ENCODE measurements around the gene EML1.

Gene EML1

DNA sequence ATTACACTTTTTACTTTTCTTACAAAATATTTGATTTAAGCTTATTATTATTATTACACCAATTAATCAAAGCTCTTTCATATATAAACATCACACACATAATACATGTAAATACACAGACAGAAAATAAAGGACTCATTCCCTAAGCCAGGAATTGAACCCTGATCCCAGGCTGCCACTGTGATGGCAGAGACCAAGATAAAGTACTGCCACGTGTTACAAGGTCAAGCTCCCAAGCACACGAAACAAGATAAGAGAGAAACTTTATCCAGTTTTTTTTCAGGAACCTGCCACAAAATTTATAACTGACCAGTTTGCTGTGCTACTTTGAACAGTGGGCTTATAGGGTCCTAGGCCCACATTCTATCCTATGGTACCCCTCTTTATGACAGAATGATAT lies 111.3 kb downstream of the EML1 start:
- TF ChIP-seq, protein P1, sequence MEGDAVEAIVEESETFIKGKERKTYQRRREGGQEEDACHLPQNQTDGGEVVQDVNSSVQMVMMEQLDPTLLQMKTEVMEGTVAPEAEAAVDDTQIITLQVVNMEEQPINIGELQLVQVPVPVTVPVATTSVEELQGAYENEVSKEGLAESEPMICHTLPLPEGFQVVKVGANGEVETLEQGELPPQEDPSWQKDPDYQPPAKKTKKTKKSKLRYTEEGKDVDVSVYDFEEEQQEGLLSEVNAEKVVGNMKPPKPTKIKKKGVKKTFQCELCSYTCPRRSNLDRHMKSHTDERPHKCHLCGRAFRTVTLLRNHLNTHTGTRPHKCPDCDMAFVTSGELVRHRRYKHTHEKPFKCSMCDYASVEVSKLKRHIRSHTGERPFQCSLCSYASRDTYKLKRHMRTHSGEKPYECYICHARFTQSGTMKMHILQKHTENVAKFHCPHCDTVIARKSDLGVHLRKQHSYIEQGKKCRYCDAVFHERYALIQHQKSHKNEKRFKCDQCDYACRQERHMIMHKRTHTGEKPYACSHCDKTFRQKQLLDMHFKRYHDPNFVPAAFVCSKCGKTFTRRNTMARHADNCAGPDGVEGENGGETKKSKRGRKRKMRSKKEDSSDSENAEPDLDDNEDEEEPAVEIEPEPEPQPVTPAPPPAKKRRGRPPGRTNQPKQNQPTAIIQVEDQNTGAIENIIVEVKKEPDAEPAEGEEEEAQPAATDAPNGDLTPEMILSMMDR (IDR thresholded peaks at IDR 0.05): no peak
- DNase-seq: no peak
- no peak overlapping the region for H3K4me3 ChIP-seq
- no peaks in the 10 kb centered on the region for H3K9me3 ChIP-seq
- no peaks in the 10 kb centered on the region for H3K27me3 ChIP-seq
- H3K27ac ChIP-seq: no peak overlapping the region
- H3K4me1 ChIP-seq: no peaks in the 10 kb centered on the region
- intact Hi-C loops (cut with DNase I; ENCODE audit: low total_unique reads): no loop called here
- peaks cover 19 to 41% (median 35%) of the 10 kb centered on the region in 3 donors for H3K36me3 ChIP-seq

DNA sequence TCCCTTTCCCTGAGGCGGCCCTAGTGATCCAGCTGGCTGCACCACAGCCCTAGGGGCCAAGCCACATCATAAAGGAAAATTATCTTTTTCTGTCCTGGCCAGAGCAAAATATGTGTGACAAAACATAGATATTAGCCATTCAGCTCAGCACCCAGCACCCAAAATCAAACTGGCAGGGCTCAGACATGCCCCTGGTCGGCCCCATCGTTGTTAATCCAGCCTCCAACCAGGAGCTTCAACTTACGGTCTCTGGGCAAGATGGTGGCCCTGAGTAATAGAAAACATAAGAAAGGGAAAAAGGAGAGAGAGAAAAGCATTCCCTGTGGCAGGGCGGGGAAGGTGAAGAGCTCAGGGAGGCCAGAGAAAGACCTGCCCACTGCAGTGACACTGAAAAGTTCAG lies 111.9 kb downstream of the EML1 start:
- Histone ChIP-seq H3K4me1 (no peaks in the 10 kb centered on the region), H3K9me3 (no peaks in the 10 kb centered on the region), H3K27ac (no peak overlapping the region), H3K36me3 (peaks cover 19 to 47% (median 38%) of the 10 kb centered on the region in 3 donors), H3K4me3 (no peak overlapping the region), H3K27me3 (no peaks in the 10 kb centered on the region)
- no peak for DNase-seq
- TF ChIP-seq, protein P1 (IDR thresholded peaks at IDR 0.05): no peak
- intact Hi-C loops (cut with DNase I; ENCODE audit: low total_unique reads): no loop called here

DNA sequence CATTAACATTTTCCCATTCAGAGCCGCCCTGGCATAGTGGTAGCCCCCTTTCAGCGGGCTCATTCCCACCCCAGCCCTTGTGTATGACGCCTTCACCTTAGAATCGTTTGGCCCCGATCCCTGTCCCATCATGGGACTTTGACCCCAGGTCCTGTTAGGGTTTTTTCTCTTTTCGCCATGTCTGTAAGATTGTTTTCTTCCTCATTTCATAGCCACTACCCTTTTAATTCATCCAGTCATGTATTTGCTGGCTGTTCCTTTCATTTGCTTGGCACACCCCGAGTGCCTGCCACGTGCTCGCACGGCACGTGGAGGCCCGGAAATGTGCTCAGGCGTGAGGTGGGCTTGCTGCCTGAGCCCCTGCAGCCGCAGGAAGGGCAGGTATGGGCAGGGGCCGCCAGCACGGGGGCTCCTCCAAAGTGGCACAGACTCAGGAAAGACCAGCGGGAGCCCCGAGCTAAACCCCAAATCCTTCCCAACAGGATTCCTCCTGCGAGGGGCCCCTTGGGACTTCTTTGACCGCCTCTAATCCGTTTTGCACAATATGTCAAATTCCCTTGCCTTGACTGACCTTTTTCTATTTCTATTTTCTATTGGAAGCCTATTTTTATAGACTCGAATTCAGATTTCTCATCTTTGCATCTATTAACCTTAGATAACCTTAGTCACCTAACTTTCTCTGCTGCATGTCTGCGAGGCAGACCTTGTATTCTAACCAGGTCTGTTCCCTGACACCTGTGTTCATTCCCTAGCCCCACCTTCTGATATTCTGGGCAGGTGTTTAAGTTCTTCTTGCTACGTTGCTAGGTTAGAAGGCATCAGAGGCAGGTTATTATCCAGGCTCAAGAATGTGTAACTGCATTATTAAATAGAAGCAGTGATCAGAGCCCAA lies 114.8 kb downstream of the EML1 start:
- Histone ChIP-seq H3K4me1 (no peaks in the 10 kb centered on the region), H3K36me3 (peaks cover 12 to 35% (median 26%) of the 10 kb centered on the region in 3 donors), H3K4me3 (no peak overlapping the region), H3K9me3 (no peaks in the 10 kb centered on the region), H3K27me3 (no peaks in the 10 kb centered on the region), H3K27ac (no peak overlapping the region)
- intact Hi-C loops (cut with DNase I; ENCODE audit: low total_unique reads): no loop called here
- TF ChIP-seq, protein P1 (IDR thresholded peaks at IDR 0.05): no peak
- DNase-seq: no peak

DNA sequence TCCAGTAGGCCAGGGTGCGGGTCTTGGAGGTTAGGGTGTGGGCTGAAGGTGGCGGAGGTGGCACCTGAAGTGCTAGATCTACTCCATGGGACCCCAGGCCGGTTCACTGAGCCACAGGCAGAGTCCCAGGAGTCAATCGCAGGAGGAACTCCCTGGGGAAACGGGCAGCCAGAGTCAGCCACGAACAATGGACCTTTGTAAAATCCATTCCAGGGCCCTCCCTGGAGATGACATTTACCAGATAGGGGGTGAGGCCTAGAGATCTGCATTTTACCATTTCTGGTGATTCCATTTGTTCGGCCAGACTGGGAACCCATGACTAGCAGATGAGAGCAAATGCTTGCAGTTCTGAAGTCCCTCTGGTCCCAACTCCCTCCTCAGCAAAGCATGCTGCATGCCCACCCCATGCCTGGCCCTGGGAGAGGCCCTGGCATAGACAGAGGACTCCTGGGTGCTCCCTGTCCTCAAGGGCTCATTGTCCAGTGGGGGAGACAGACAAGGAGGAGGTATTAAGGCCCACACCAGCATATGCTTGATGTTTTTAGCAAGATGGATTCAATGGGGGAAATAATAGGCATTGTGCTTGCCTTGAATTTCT lies 115.5 kb downstream of the EML1 start:
- intact Hi-C loops (cut with DNase I; ENCODE audit: low total_unique reads): no loop called here
- Histone ChIP-seq H3K4me3 (no peak overlapping the region), H3K9me3 (no peaks in the 10 kb centered on the region), H3K36me3 (peaks cover 10 to 37% (median 29%) of the 10 kb centered on the region in 3 donors), H3K27me3 (no peaks in the 10 kb centered on the region), H3K27ac (no peak overlapping the region), H3K4me1 (no peaks in the 10 kb centered on the region)
- TF ChIP-seq, protein P1 (IDR thresholded peaks at IDR 0.05): no peak
- DNase-seq: no peak

DNA sequence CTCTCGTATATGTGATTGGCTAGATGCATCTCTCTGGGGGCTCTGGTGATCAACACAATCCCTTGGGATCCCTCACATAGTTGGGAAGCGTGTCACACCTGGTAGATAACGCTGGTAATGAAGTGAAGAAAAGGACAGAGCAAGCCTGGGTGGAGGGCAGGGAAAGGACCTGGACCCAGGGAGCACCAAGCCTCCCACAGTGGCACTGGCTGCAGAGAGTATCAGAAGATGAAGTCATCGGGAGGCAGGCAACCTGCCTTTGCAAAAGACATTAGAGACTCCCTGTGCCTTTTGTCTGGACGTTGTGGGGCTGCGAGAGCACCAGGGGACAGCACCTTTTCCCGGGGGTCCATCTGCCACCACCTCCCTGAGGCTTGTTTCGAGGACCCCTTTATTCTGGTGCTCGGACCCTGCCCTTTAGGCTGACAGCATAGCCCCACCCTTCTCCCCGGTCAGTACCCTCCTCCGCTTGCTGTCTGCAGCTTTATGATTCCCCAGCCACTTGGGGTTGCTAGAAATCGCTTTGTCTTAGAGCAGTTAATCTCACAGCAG lies 116.4 kb downstream of the EML1 start:
- intact Hi-C loops (cut with DNase I; ENCODE audit: low total_unique reads): no loop called here
- Histone ChIP-seq H3K9me3 (no peaks in the 10 kb centered on the region), H3K36me3 (peaks cover 18 to 45% (median 36%) of the 10 kb centered on the region in 3 donors), H3K27me3 (no peaks in the 10 kb centered on the region), H3K4me1 (no peaks in the 10 kb centered on the region), H3K27ac (no peak overlapping the region), H3K4me3 (no peak overlapping the region)
- TF ChIP-seq, protein P1 (IDR thresholded peaks at IDR 0.05): no peak
- no peak for DNase-seq

Measured in tibial artery (tissue), 4 donors.